ENCODE measurements around the gene PLCB1. TPM values are rescaled to one million over a fixed set of nuclear protein-coding genes. Genes with fewer than 3 reads are reported as not detected.

Gene PLCB1
- total RNA-seq, 1 experiment from 2014 or later, result 11.3 TPM

DNA sequence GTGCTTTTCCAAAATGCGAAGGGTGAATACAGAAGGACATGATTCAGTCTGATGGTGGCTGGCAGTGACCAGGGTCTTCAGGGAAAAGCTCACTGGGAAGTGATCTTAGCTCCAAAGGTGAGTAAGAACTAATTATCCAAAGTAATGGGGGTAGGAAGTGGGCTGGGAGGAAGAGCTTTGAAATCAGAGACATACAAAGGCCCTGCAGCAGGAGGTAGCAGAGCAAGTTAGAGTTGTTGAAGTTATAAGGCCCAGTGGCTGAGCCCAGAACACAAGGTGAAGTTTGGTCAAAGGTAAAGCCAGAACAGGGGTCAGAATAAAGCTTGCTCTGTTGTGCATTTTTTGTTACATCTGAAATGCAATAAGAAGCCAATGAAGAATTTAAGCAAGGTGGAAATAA is 81.2 kb downstream of the PLCB1 start:
- DNase-seq (ENCODE audit: low spot score) (no peak), ATAC-seq (peak; percentile 78)
- no peaks in the 10 kb centered on the region for H3K27me3 Mint-ChIP-seq (ENCODE audit: low read depth)
- TF ChIP-seq, protein P1, sequence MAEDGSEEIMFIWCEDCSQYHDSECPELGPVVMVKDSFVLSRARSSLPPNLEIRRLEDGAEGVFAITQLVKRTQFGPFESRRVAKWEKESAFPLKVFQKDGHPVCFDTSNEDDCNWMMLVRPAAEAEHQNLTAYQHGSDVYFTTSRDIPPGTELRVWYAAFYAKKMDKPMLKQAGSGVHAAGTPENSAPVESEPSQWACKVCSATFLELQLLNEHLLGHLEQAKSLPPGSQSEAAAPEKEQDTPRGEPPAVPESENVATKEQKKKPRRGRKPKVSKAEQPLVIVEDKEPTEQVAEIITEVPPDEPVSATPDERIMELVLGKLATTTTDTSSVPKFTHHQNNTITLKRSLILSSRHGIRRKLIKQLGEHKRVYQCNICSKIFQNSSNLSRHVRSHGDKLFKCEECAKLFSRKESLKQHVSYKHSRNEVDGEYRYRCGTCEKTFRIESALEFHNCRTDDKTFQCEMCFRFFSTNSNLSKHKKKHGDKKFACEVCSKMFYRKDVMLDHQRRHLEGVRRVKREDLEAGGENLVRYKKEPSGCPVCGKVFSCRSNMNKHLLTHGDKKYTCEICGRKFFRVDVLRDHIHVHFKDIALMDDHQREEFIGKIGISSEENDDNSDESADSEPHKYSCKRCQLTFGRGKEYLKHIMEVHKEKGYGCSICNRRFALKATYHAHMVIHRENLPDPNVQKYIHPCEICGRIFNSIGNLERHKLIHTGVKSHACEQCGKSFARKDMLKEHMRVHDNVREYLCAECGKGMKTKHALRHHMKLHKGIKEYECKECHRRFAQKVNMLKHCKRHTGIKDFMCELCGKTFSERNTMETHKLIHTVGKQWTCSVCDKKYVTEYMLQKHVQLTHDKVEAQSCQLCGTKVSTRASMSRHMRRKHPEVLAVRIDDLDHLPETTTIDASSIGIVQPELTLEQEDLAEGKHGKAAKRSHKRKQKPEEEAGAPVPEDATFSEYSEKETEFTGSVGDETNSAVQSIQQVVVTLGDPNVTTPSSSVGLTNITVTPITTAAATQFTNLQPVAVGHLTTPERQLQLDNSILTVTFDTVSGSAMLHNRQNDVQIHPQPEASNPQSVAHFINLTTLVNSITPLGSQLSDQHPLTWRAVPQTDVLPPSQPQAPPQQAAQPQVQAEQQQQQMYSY (CRISPR knock-in tag; IDR thresholded peaks at IDR 0.05), result no peak
- TF ChIP-seq ATF1 (CRISPR knock-in tag; IDR thresholded peaks at IDR 0.05), result no peak
- TF ChIP-seq RELA (CRISPR knock-in tag; IDR thresholded peaks at IDR 0.05; ENCODE audit: borderline replicate concordance), result no peak
- ChIA-PET CTCF (interaction anchor here (1.0 kb wide), 1 partner anchor 131 kb away, joined by 3 read pairs; no protein-coding TSS in a partner anchor), POLR2A (no interaction called here)
- H3K27ac Mint-ChIP-seq, result no peak overlapping the region; the same call in 1 of the 2 replicates
- H3K4me1 Mint-ChIP-seq, result peaks cover 35% of the 10 kb centered on the region
- no peaks in the 10 kb centered on the region for H3K36me3 Mint-ChIP-seq
- H3K9me3 Mint-ChIP-seq, result no peaks in the 10 kb centered on the region
- no peak overlapping the region for H3K4me3 Mint-ChIP-seq

DNA sequence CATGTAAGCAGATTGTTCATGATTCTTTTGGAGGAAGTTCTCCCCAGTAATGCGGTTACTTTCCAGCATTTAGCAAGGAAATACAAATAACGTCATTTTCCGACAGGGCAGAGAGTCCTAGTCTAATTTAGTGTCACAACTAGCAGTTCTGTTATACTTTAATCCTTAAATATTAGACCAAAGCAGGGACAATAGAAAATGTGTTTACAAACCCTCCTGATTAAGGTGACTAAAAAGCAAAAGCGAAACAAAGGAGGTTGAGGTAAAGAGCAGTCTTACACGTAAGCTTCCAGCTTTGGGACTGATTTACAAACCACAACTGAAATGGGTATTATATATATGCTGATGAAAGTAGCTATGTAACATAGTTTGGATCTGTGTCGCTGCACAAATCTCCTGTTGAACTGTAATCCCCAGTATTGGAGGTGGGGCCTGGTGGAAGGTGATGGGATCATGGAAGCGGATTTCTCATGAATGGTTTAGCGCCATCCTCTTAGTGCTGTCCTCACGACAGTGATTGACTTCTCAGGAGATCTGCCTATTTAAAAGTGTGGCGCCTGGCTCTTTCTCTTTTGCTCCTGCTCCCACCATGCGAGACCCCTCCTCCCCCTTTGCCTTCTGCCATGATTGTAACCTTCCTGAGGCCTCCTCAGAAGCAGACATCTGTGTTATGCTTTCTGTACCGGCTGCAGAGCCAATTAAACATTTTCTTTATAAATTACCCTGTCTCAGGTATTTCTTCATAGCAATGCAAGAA is 81.9 kb downstream of the PLCB1 start:
- no peak for DNase-seq (ENCODE audit: low spot score)
- Mint-ChIP-seq H3K4me1 (peaks cover 30% of the 10 kb centered on the region), H3K4me3 (no peak overlapping the region), H3K27me3 (ENCODE audit: low read depth) (no peaks in the 10 kb centered on the region), H3K9me3 (no peaks in the 10 kb centered on the region), H3K27ac (no peak overlapping the region), H3K36me3 (no peaks in the 10 kb centered on the region)
- no peak for ATAC-seq
- TF ChIP-seq, protein P2, sequence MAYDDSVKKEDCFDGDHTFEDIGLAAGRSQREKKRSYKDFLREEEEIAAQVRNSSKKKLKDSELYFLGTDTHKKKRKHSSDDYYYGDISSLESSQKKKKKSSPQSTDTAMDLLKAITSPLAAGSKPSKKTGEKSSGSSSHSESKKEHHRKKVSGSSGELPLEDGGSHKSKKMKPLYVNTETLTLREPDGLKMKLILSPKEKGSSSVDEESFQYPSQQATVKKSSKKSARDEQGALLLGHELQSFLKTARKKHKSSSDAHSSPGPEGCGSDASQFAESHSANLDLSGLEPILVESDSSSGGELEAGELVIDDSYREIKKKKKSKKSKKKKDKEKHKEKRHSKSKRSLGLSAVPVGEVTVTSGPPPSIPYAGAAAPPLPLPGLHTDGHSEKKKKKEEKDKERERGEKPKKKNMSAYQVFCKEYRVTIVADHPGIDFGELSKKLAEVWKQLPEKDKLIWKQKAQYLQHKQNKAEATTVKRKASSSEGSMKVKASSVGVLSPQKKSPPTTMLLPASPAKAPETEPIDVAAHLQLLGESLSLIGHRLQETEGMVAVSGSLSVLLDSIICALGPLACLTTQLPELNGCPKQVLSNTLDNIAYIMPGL (CRISPR knock-in tag; IDR thresholded peaks at IDR 0.05), result no peak
- TF ChIP-seq ZNF121 (CRISPR knock-in tag; IDR thresholded peaks at IDR 0.05) (no peak), ZBTB21 (CRISPR knock-in tag; IDR thresholded peaks at IDR 0.05; ENCODE audit: borderline replicate concordance) (no peak), ZNF138 (CRISPR knock-in tag; conservative IDR thresholded peaks at IDR 0.05) (no peak), NFE2L1 (CRISPR knock-in tag; IDR thresholded peaks at IDR 0.05) (no peak), ZNF317 (CRISPR knock-in tag; IDR thresholded peaks at IDR 0.05; ENCODE audit: borderline replicate concordance, low read depth) (no peak)
- TF ChIP-seq, protein P3, sequence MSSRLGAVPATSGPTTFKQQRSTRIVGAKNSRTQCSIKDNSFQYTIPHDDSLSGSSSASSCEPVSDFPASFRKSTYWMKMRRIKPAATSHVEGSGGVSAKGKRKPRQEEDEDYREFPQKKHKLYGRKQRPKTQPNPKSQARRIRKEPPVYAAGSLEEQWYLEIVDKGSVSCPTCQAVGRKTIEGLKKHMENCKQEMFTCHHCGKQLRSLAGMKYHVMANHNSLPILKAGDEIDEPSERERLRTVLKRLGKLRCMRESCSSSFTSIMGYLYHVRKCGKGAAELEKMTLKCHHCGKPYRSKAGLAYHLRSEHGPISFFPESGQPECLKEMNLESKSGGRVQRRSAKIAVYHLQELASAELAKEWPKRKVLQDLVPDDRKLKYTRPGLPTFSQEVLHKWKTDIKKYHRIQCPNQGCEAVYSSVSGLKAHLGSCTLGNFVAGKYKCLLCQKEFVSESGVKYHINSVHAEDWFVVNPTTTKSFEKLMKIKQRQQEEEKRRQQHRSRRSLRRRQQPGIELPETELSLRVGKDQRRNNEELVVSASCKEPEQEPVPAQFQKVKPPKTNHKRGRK (CRISPR knock-in tag; IDR thresholded peaks at IDR 0.05; ENCODE audit: borderline replicate concordance), result no peak
- ChIA-PET POLR2A (no interaction called here), CTCF (interaction anchor here (1.0 kb wide), 1 partner anchor 132 kb away, joined by 3 read pairs; no protein-coding TSS in a partner anchor)

DNA sequence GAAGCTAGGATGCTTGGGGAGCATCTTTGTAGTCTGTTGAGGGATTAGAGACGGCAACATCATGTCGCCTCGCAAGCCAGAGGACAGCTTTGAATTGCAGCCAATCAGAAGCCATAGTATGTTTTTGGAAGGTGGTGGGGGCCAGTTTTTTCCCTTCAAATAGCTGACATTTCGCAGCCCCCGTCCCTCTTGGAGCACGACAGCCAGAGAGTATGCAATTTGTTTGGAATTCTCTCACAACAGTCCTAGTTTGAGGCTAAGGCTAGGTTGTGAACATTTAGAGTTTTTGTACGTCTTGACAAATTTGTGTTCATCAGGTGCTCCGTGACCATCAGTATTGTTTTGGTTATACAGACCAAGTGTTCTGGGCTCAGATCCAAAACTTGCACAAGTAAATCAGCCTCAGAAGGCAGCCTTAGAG is 83.3 kb downstream of the PLCB1 start:
- no peak overlapping the region for H3K4me3 Mint-ChIP-seq
- ChIA-PET CTCF (no interaction called here), POLR2A (no interaction called here)
- DNase-seq (ENCODE audit: low spot score), result no peak
- peaks cover 27% of the 10 kb centered on the region for H3K4me1 Mint-ChIP-seq
- H3K36me3 Mint-ChIP-seq, result no peaks in the 10 kb centered on the region
- H3K27ac Mint-ChIP-seq, result no peak overlapping the region
- no peaks in the 10 kb centered on the region for H3K27me3 Mint-ChIP-seq (ENCODE audit: low read depth)
- ATAC-seq, result no peak
- no peaks in the 10 kb centered on the region for H3K9me3 Mint-ChIP-seq
- TF ChIP-seq, protein P4, sequence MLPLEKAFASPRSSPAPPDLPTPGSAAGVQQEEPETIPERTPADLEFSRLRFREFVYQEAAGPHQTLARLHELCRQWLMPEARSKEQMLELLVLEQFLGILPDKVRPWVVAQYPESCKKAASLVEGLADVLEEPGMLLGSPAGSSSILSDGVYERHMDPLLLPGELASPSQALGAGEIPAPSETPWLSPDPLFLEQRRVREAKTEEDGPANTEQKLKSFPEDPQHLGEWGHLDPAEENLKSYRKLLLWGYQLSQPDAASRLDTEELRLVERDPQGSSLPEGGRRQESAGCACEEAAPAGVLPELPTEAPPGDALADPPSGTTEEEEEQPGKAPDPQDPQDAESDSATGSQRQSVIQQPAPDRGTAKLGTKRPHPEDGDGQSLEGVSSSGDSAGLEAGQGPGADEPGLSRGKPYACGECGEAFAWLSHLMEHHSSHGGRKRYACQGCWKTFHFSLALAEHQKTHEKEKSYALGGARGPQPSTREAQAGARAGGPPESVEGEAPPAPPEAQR (CRISPR knock-in tag; IDR thresholded peaks at IDR 0.05), result no peak
- no peak for TF ChIP-seq JAZF1 (CRISPR knock-in tag; IDR thresholded peaks at IDR 0.05)
- no peak for TF ChIP-seq KAT7 (CRISPR knock-in tag; IDR thresholded peaks at IDR 0.05; ENCODE audit: borderline replicate concordance)
- TF ChIP-seq ZNF219 (CRISPR knock-in tag; IDR thresholded peaks at IDR 0.05; ENCODE audit: borderline replicate concordance), result no peak
- no peak for TF ChIP-seq TCF7 (CRISPR knock-in tag; IDR thresholded peaks at IDR 0.05; ENCODE audit: low read depth)
- TF ChIP-seq, protein P5, sequence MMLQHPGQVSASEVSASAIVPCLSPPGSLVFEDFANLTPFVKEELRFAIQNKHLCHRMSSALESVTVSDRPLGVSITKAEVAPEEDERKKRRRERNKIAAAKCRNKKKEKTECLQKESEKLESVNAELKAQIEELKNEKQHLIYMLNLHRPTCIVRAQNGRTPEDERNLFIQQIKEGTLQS (CRISPR knock-in tag; conservative IDR thresholded peaks at IDR 0.05), result no peak
- no peak for TF ChIP-seq TEAD4 (CRISPR knock-in tag; IDR thresholded peaks at IDR 0.05)
- TF ChIP-seq, protein P6, sequence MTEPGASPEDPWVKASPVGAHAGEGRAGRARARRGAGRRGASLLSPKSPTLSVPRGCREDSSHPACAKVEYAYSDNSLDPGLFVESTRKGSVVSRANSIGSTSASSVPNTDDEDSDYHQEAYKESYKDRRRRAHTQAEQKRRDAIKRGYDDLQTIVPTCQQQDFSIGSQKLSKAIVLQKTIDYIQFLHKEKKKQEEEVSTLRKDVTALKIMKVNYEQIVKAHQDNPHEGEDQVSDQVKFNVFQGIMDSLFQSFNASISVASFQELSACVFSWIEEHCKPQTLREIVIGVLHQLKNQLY (CRISPR knock-in tag; IDR thresholded peaks at IDR 0.05), result no peak
- TF ChIP-seq, protein P3 (CRISPR knock-in tag; IDR thresholded peaks at IDR 0.05; ENCODE audit: borderline replicate concordance), result no peak
- TF ChIP-seq CREM (CRISPR knock-in tag; IDR thresholded peaks at IDR 0.05), result no peak
- TF ChIP-seq SP1 (CRISPR knock-in tag; conservative IDR thresholded peaks at IDR 0.05), result no peak

Data from WTC11 (cell line).